K562 (cell line): Measurements from ENCODE around the gene CYP4F12. TPM values are rescaled to one million over a fixed set of nuclear protein-coding genes. Genes with fewer than 3 reads are reported as not detected.

ENCODE experiments used
- ATAC-seq: fragments of 200-7000 bp; cut with Tn5 transposase; 3 replicates; pipeline ENCODE4 v1.9.1; 2020; ENCODE audit warnings: moderate library complexity
- BruUV-seq: library from RNA; stranded (reverse); fragments of 400-500 nt; replicated peaks from 2 replicates; lab custom pipeline; 2021; lab: Mats Ljungman, UMichigan
- CTCF ChIA-PET: fragments of 300-600 bp; formaldehyde crosslinking; extraction: SDS; loops from one replicate; lab custom pipeline; 2021; ENCODE audit warnings: low intra/inter-chr PET ratio; lab: Yijun Ruan, JAX
- POLR2A ChIA-PET: fragments of 300-600, 350-650 bp; sonication (Branson Sonifier 250); formaldehyde crosslinking; extraction: SDS; loops from one replicate; lab custom pipeline; 2021; ENCODE audit warnings: antibody characterized with exemption, inconsistent platforms; lab: Yijun Ruan, JAX
- DNase-seq, 4 experiments: peaks; one replicate each; pipeline versions ENCODE4 v3.0.0 to v3.0.0-alpha.2; 2011 to 2018; ENCODE audit warnings: low spot score in 3 of 4, mixed read lengths in 3 of 4; ENCODE audit errors: extremely low read depth in 1 of 4
- FAIRE-seq: peaks from 2 replicates; lab custom pipeline; 2011; peaks lifted over from hg19 to GRCh38; lab: Jason Lieb, UNC
- H2AFZ ChIP-seq: 2 replicates; pipeline ENCODE4 v1.6.0; 2011; ENCODE audit warnings: low read depth, low read length, control low read depth, inconsistent platforms
- H3K27ac ChIP-seq: fragments of 200-600 bp; 3 replicates; pipeline ENCODE4 v1.8.0; 2011; ENCODE audit warnings: low read depth, mild to moderate bottlenecking, control low read depth, inconsistent platforms, low read length, moderate library complexity, mixed read lengths; ENCODE audit errors: extremely low read depth
- H3K27me3 ChIP-seq, 2 experiments: fragments of 300-600 bp in 1 of 2; 2 replicates in 1 of 2; 3 replicates in 1 of 2; pipeline versions ENCODE4 v1.6.0 to v1.8.0; 2011; ENCODE audit warnings: inconsistent platforms in 2 of 2, low read length in 2 of 2, mild to moderate bottlenecking in 1 of 2, mixed read lengths in 1 of 2, moderate library complexity in 1 of 2; ENCODE audit not compliant: control insufficient read depth in 2 of 2, insufficient read depth in 2 of 2
- H3K36me3 ChIP-seq: fragments of 300-600 bp; 3 replicates; pipeline ENCODE4 v1.8.0; 2011; ENCODE audit warnings: mild to moderate bottlenecking, low read length, inconsistent platforms; ENCODE audit not compliant: control insufficient read depth, insufficient read depth
- H3K4me1 ChIP-seq, 2 experiments: fragments of 200-600 bp in 1 of 2; replicated peaks in 1 of 2; 2 replicates in 1 of 2; 3 replicates in 1 of 2; pipeline versions ENCODE4 v1.5.1 to v1.8.0; 2011; ENCODE audit warnings: inconsistent platforms in 2 of 2, low read length in 2 of 2, mild to moderate bottlenecking in 1 of 2, mixed read lengths in 1 of 2, moderate library complexity in 1 of 2; ENCODE audit not compliant: control insufficient read depth in 2 of 2, insufficient read depth in 2 of 2
- H3K4me2 ChIP-seq: 2 replicates; pipeline ENCODE4 v1.6.1; 2011; ENCODE audit warnings: low read length, control low read depth, inconsistent platforms, mixed read lengths; ENCODE audit not compliant: insufficient read depth
- H3K4me3 ChIP-seq: fragments of 200-600 bp; sonication (generic), shearing (Covaris generic); 2 replicates; pipeline ENCODE4 v1.5.1; 2016; ENCODE audit warnings: control low read depth, inconsistent platforms
- H3K79me2 ChIP-seq: fragments of 200-600 bp; 3 replicates; pipeline ENCODE4 v1.8.0; 2011; ENCODE audit warnings: low read length, inconsistent platforms; ENCODE audit not compliant: control insufficient read depth, insufficient read depth
- H3K9ac ChIP-seq, 2 experiments: 2 replicates each; pipeline versions ENCODE4 v1.6.0 to v1.6.1; 2011; ENCODE audit warnings: low read depth in 2 of 2, low read length in 2 of 2, control low read depth in 1 of 2, inconsistent platforms in 1 of 2, mild to moderate bottlenecking in 1 of 2, mixed read lengths in 1 of 2; ENCODE audit not compliant: insufficient read depth in 1 of 2
- H3K9me1 ChIP-seq: one replicate; pipeline ENCODE4 v1.6.0; 2011; ENCODE audit warnings: inconsistent platforms, mild to moderate bottlenecking, low read length, moderate library complexity; ENCODE audit not compliant: control insufficient read depth, insufficient read depth
- H3K9me3 ChIP-seq: replicated peaks from 2 replicates; pipeline ENCODE4 v1.5.1; 2011; ENCODE audit warnings: low read depth, low read length, inconsistent platforms; ENCODE audit not compliant: control insufficient read depth, insufficient read depth
- H4K20me1 ChIP-seq: replicated peaks from 2 replicates; pipeline ENCODE4 v1.6.1; 2011; ENCODE audit warnings: low read length, inconsistent platforms, mixed read lengths; ENCODE audit not compliant: control insufficient read depth, insufficient read depth
- DACH1 ChIP-seq: fragments of 450-650 bp; IDR thresholded peaks from 2 replicates; pipeline ENCODE4 v1.6.1; 2018; ENCODE audit not compliant: partially characterized antibody
- FOXA1 ChIP-seq: fragments of 450-650 bp; IDR thresholded peaks from 2 replicates; pipeline ENCODE4 v1.6.1; 2016; ENCODE audit warnings: mild to moderate bottlenecking, borderline replicate concordance
- KHSRP ChIP-seq: fragments of 450-650 bp; IDR thresholded peaks from 2 replicates; pipeline ENCODE4 v1.6.1; 2017
- PURB ChIP-seq: sonication (generic); formaldehyde crosslinking; IDR thresholded peaks from 2 replicates; pipeline ENCODE4 v1.9.0; 2021; ENCODE audit warnings: low read depth, mild to moderate bottlenecking, missing genetic modification reagents
- in situ Hi-C: fragments of 300-500 bp; cut with MboI; formaldehyde crosslinking; loops from 4 replicates; pipeline ENCODE4 v1.15.0; 2018; ENCODE audit warnings: inconsistent platforms, mixed read lengths
- intact Hi-C: fragments of 100-400 bp; cut with micrococcal nuclease; formaldehyde crosslinking; loops from 2 replicates; pipeline ENCODE4 v1.14.2; 2022
- polyA plus RNA-seq, 8 experiments: library from polyadenylated mRNA; depleted of rRNA in 4 of 8; stranded (reverse) in 5 of 8; unstranded in 3 of 8; fragments of >200 nt; fragmentation: Nextera tagmentation in 2 of 8; fragmentation: Illumina TruSeq in 1 of 8; extraction: Ambion mirVana in 2 of 8; extraction: Trizol in 1 of 8; gene quantifications; 2 replicates each; pipeline versions ENCODE4 v1.2.1 to v1.2.3, GENCODE V29; 2011 to 2014; ENCODE audit warnings: inconsistent platforms in 1 of 8, missing spikeins in 1 of 8
- total RNA-seq, 7 experiments: library from RNA; depleted of rRNA in 6 of 7; stranded (reverse); fragments of >200 nt in 6 of 7; fragmentation: Illumina TruSeq in 2 of 7; extraction: Trizol in 2 of 7; gene quantifications; 2 replicates each; pipeline versions ENCODE4 v1.2.1 to v1.2.3, GENCODE V29; 2011 to 2021; ENCODE audit warnings: low replicate concordance in 1 of 7
- TF ChIP-seq, protein P1 (sequence below): sonication (generic); IDR thresholded peaks from 2 replicates; pipeline ENCODE4 v1.6.1; 2016
- TF ChIP-seq, protein P2 (sequence below): sonication (generic); formaldehyde crosslinking; IDR thresholded peaks from 2 replicates; pipeline ENCODE4 v1.8.1; 2023; ENCODE audit warnings: mild to moderate bottlenecking, missing genetic modification reagents, moderate library complexity

Gene CYP4F12
- total and polyA plus RNA-seq, 9 of the 15 experiments (the other 6 are each of a cell fraction or from before 2014, with no cell fraction given), result not detected

DNA sequence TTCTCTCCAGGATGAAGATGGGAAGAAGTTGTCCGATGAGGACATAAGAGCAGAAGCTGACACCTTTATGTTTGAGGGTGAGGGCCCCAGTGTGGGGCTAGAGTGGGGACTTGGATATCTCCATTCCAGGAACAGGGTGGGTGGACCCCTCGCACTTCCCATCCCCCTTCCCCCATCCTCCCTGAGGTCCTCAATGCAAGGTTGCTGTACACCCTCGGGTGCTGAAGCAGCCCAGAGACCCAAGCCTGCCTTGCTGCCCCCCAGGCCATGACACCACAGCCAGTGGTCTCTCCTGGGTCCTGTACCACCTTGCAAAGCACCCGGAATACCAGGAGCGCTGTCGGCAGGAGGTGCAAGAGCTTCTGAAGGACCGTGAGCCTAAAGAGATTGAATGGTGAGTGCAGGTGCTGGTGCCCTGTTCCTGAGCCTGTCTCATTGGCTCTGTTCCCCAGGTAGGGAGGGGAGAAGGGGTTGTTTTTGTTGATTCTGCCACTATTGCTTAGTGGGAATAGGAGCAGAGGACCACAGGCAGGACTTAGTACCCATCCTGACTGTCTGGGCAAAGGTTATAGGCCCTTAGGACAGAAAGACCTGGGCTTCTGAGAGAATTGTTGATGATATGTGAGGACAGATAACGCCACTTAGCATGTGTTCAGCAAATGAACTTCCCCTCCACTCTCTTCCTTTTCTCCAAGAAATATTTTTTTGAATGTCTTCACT is 20.2 kb upstream of the CYP4F12 start (continued):
- TF ChIP-seq, protein P1, sequence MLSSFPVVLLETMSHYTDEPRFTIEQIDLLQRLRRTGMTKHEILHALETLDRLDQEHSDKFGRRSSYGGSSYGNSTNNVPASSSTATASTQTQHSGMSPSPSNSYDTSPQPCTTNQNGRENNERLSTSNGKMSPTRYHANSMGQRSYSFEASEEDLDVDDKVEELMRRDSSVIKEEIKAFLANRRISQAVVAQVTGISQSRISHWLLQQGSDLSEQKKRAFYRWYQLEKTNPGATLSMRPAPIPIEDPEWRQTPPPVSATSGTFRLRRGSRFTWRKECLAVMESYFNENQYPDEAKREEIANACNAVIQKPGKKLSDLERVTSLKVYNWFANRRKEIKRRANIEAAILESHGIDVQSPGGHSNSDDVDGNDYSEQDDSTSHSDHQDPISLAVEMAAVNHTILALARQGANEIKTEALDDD, result no peak
- TF ChIP-seq KHSRP (no peak), PURB (CRISPR knock-in tag) (no peak)
- TF ChIP-seq, protein P2, sequence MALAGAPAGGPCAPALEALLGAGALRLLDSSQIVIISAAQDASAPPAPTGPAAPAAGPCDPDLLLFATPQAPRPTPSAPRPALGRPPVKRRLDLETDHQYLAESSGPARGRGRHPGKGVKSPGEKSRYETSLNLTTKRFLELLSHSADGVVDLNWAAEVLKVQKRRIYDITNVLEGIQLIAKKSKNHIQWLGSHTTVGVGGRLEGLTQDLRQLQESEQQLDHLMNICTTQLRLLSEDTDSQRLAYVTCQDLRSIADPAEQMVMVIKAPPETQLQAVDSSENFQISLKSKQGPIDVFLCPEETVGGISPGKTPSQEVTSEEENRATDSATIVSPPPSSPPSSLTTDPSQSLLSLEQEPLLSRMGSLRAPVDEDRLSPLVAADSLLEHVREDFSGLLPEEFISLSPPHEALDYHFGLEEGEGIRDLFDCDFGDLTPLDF, result no peak

DNA sequence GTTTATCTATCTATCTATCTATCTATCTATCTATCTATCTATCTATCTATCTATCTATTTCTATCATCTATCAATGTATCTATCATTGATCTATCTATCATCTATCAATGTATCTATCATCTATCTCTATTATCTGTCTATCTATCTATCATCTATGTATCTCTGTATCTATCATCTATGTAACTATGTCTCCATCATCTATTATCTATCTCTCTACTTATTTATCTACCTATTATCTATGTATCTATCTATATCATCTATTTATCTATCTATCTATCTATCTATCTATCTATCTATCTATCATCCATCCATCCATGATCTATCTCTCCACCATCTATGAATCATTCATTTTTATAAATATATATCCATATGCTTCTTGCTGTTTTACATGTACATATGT is 16.4 kb upstream of the CYP4F12 start:
- POLR2A ChIA-PET, result no interaction called here
- Histone ChIP-seq H3K27me3 (no peaks in the 10 kb centered on the region), H3K79me2 (no peaks in the 10 kb centered on the region), H3K4me1 (no peaks in the 10 kb centered on the region), H3K4me3 (no peak overlapping the region), H3K4me2 (no peak overlapping the region), H3K9me3 (no peaks in the 10 kb centered on the region), H4K20me1 (no peaks in the 10 kb centered on the region; the same call in 1 of the 2 replicates), H3K9me1 (no peaks in the 10 kb centered on the region), H3K36me3 (no peaks in the 10 kb centered on the region), H3K9ac (no peak overlapping the region), H2AFZ (no peak overlapping the region), H3K27ac (no peak overlapping the region)
- FAIRE-seq (no peak), DNase-seq (no peak), ATAC-seq (no peak)
- in situ Hi-C loops (no loop called here), intact Hi-C loops (no loop called here)
- CTCF ChIA-PET, result no interaction called here
- TF ChIP-seq FOXA1 (no peak), DACH1 (peak; percentile 93)
- BruUV-seq, result no TSS peak
